Measurements from ENCODE around the gene LENG1.

LENG1 gene

DNA sequence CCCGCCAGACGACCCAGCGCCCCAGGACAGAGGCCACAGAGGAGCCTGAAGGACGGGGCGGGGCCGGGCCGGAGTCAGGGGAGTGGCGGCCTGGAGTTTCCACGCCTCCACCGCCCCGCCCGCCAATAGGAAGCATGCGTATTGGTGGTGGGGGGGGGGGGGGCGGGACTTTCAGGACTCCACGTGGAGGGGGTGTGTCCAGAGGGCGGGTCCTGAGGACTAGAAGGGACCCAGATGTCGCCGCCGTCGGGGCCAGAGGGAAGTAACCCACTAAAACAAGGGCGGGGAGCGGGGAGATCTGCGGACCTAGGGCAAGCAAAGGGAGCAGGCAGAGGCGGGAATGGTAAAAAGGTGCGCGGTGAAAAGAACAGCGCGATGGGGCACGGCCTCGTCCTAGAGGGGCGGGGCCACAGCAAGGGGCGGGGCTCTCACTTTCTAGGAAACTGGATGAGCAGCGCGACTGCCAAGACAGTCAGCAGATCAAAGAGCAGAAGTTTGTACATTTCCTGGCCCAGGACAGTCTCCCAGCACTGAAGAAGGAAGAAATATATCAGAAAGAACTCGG is 2.8 kb upstream of the LENG1 start:
- DNase-seq, result peak; percentile 86

DNA sequence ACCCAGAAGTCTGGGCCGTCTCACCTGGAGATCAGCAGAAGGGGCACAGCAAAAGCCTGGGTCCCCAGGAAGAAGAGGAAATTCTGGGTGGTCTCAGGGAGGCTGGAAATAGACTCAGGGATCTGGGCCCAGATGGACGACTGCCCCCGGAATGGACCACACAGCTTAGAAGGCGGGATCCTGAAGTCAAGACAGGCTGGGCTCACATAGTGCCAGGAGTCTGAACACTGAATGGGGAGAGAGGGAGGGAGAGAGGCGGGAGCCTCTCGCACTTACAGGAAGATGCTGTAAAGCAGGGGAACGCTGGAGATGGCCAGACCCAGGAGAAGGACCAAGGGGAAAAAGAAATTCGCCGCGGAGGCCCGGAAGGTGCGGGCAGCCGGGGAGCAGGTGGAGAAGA is 1.3 kb upstream of the LENG1 start:
- DNase-seq, result no peak

DNA sequence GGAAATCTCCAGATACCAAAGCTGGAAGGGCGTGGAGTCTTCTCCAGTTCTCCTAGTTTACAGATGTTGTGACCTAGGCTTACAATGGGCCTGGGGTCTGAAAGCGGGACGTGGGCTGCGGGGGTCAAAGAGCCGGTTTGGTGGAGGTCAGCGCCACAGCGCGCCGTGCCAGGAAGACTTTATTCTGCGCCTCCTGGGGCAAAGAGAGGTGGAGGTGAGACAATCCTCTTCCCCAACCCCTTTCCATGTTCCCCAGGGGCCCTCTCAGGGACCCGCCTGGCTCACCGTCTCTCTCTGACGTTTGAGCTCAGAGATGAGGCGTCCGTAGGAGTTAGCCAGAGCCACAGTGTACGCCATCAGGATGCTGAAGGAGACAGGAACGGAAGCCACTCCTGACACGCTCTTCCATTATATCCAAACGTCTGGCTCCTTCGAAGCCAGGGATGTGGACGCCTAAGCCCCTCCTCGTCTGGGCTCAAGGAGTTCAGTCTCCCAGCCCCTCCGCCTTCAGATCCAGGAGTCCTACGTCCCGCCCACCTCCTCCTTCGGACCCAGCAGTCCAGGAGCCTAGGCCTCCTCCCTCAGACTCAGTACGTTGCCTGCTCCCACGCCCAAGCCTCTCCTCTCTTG is 776 bp upstream of the LENG1 start:
- no peak for DNase-seq

DNA sequence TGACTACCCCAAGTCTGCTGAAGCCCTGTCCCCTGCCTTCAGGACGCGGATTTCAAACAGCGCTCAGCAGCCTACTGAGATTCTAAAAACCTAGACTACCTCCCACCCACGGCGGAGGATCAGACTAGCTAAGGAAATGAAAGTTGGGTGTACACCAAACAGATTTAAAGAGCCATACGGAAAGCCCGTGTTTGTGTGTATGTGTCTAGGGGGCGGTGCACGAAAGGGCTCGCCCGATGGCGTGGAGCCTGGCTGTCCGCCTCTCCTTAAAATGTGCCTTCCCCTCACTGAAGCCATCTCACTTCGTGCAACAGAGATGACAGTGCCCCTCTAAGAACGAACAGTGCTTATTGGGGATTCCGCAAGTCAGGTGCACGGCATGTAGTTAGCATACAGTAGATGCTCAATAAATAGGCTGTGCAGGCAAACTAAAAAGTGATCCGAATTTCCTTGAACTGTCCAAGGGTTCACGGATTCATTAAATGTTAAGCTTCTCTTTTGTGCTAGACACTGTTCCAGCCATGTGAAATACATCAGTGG is 639 bp downstream of the LENG1 start:
- DNase-seq, result peak; percentile 66

DNA sequence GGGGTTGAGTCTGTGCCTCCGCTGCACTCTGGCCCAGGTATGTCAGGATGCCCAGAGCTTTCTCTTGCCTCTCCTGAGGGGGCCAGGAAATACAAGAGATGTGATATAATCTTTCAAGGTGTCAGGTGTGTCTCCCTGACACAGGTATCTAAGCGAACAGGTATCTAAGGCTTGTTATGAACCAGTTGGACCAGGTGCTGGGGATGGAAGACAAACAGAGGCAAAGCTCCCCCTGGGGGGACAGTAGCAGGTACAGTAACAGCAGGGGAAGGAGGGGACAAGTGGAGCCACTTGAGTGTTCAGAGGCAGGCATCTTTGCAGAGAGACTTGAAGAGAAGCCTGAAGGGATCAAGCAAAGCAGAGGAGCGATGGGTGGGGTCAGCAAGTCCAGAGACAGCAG is 2.6 kb downstream of the LENG1 start:
- no peak for DNase-seq

DNA sequence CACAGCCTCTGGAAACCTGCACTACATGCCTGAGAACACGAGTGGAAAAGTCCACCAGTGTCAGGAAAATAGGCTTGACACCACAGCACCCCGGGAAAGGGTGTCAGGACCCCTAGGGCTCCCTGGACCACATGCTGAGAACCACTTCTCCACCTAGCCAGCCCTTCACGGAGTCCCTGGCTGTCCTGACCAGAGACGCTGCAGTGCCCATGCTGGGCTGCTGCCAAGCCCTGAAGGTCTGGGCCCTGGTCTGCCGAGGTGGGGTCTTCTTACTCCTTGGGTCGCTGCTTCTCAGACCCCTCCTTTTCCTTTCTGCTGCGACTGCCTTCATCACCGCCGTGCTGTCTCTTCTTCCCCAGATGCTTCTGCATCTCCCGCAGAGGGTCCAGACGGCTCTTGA is 3.0 kb downstream of the LENG1 start:
- DNase-seq, result no peak

DNA sequence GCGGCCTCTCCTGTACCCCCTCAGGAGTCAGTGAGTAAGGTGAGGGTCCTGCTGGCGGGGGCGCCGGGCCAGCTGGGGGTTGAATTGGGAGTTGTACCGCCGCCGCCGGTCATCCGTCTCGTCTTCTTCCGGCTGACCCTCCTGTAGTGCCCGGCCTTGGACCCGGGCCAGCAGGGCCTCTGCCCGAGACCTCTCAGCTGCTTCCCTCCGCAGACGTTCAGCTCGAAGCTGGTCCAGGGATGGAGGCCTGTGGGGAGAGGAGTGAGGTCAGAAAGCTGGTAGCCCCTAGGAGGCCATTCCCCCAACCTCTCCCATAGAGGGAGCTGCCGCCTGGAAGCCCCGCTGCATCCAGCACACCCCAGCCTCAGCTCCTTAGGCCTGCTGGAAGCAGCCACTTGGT is 3.8 kb downstream of the LENG1 start:
- DNase-seq, result no peak

DNA sequence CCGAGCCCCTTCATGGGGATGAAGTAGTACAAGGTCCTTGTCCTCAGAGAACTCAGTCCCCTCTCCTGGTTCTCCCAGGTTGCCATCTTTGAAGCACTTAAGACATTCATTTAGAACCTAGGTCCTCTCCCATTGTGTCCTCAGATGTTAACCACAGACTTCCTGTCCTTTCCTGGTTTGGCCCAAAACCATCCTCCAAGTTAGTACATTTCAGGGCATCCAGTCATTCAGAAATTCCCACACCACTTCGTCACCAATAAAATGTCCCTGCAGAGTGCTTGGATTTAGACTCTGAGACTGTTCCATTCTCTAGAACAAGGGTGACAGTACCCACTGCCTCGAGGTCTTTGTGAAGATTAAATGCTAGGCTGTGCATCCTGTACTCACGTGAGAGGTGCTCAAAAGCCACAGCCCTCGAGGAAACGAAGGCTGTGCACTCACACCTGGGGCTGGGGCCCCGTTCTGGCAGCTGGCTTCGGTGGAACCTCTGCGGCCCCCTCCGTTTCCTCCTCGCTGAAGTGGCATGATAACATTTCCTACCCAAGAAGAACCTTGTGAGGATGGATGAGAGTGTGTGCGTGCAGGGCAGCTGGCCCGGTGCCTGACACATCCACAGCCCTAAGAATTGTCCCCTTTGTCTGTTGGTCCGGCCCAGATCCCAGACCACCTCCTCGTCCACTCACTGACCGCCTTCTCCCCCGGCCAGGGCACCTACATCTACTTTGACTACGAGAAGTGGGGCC is 4.7 kb downstream of the LENG1 start:
- DNase-seq, result no peak

DNA sequence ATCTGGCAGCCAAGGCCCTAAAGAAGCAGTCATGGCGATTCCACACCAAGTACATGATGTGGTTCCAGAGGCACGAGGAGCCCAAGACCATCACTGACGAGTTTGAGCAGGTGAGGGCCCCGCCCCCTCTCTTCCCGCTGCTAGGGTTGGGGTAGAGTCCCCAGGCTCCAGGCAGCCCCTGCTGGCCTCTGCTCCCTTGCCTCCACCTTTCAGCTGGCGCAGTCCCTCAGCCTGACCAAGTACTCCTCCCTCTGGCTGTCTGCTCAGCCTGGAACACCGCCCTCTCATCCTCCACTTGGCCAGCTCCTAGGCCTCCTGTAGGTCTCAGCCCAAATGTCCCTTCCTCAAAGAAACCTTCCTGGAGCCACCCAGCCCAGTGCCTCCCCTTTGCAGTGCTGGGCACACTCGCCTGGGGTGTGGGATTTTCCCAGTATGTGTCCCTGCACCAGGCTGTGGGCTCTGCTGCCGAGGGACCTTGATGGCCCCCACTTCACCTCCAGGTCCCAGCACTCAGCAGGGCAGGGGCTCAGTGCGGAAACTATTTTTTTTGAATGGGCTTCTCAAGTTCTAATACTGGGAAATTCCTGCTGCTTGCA is 5.7 kb downstream of the LENG1 start:
- DNase-seq, result no peak

DNA sequence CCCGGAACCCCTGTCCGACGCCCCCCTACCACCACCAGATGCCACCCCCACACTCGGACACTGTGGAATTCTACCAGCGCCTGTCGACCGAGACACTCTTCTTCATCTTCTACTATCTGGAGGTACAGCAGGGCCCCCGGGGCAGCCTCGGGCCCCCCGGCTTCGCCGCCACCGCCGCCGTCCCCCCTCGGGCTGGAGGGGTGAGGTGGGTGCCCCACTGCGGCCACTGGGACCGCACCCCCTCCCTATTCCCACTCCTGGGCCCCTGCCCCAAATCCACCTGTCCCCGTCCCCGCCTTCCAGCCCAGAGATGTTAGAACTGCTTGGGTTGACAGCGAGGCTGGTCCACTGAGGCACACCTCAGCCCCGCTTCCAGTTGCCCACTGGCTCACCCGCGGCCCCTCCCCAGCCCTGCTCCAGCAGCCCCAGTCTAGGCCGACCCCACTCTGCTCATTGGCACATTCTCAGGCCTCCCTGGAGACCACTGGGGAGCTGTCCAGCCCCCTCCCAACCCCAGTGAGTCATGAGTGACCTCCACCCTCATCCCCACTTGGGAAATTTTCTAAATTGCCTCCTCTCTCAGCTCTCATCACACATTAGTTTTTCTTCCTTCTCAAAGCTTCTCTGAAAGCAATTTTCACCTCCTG is 6.5 kb downstream of the LENG1 start:
- DNase-seq, result no peak

DNA sequence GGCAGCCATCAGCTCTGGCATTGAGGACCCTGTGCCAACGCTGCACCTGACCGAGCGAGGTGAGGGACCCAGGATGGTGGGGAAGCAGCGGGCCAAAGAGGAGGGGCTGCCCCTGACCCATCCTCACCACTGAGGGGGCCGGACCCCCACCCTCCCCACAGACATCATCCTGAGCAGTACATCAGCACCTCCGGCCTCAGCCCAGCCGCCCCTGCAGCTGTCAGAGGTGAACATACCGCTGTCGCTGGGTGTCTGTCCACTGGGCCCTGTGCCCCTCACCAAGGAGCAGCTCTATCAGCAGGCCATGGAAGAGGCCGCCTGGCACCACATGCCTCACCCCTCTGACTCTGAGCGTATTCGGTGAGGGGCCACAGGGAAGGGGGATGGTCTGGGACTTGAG is 7.3 kb downstream of the LENG1 start:
- DNase-seq, result no peak

DNA sequence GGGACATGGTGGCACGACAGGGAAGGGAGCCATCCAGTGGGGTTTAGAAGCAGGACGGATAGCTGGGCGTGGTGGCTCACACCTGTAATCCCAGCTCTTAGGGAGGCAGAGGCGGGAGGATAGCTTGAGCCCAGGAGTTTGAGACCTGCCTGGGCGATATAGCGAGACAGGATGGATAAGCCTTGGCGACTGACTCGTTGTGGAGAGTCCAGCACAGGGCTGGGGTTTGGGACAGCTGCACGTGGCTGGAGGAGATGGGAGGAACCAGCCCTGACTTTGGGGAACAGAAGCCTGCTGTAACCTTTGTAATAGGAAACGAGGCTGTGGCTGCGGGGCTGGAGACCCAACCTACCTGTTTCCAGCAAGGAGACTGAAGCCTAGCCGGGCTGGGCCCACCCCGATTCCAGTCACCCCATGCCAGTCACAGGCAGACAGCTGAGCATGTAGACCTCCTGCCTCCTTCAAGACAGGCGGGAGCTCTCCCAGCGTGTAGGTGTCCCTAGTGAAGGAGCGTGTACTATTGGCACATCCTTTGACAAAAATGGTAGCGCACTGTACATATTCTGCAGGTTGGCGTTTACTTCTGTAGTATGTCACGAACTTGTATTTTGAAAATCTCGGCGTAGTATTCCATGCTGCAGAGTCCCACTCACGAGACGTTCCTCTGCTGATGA is 8.0 kb downstream of the LENG1 start:
- DNase-seq, result no peak

DNA sequence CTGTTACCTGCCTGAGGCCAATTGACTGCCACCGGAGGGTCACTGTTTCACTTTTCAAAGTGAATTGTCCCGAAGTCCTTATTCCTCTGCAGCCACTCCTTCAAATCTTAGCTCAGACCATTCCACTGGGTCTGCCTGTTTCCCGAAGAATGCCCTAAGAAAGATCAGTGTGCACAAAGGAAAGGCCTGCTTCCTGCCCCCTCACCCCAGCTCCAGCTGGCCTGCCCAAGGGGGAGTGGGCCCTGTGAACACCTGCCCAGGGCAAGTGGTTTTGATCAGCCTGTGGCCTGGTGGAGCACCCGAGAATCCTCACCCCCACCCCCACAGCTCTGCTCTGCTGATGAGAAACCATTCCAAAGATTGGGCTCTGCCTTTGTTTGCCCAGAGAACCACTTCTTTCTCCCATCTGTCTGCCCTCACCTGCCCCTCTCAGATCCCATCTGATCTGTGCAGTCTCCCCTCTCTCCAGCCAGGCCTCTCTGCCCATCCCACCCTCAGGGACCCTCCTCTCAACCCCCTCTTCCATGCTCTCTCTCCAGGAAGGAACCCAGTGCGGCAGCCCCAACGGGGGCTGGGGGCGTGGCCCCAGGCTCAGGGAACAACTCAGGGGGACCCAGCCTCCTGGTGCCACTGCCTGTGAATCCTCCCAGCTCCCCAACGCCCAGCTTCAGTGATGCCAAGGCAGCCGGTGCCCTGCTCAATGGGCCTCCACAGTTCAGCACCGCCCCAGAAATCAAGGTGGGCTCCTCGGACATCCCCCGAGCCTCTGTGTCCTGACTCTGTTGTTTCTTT is 10.3 kb downstream of the LENG1 start:
- no peak for DNase-seq

DNA sequence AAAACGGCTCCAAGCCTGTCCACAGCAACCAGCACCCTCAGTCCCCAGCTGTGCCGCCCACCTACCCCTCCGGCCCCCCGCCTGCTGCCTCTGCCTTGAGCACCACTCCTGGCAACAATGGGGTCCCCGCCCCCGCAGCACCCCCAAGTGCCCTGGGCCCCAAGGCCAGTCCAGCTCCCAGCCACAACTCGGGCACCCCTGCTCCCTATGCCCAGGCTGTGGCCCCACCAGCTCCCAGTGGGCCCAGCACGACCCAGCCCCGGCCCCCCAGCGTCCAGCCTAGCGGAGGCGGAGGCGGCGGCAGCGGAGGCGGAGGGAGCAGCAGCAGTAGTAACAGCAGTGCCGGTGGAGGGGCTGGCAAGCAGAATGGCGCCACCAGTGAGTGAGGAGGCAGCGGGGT is 11.4 kb downstream of the LENG1 start:
- no peak for DNase-seq

DNA sequence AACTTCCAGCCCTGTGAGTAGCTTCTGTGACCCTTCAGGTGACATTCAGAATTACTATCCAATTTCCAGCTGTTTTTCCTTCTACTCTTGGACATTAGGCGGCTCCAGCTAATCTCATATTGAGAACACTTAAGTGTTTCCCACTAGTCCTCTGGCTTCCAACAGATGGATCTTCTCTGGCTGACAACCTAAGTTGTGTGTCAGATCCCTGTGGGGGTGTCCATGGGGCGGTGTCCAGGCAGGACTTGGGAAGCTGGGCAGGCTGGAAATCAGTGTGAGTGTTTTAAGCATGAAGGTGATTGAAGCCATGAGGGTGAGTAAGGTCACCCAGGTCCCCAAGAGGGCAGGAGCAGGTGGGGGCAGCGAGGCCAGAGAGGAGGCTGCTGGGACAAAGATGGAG is 11.8 kb downstream of the LENG1 start:
- DNase-seq, result no peak

DNA sequence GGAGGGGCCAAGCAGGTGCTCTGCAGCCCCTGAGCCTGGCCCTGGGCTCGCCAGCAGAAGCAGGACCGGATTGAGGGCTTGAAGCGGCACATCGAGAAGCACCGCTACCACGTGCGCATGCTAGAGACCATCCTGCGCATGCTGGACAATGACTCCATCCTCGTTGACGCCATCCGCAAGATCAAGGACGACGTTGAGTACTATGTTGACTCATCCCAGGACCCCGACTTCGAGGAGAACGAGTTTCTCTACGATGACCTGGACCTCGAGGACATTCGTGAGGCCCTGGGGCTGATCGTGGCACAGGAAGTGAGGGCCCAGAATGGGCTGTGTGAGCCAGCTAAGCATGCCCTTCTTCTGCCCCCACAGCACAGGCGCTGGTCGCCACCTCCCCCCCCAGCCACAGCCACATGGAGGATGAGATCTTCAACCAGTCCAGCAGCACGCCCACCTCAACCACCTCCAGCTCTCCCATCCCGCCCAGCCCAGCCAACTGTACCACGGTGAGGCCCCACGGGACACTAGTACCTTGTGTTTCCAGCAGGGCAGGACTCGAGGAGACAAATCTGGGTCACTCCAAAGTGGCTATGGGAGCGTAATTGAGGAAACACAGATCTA is 13.9 kb downstream of the LENG1 start:
- DNase-seq, result no peak

DNA sequence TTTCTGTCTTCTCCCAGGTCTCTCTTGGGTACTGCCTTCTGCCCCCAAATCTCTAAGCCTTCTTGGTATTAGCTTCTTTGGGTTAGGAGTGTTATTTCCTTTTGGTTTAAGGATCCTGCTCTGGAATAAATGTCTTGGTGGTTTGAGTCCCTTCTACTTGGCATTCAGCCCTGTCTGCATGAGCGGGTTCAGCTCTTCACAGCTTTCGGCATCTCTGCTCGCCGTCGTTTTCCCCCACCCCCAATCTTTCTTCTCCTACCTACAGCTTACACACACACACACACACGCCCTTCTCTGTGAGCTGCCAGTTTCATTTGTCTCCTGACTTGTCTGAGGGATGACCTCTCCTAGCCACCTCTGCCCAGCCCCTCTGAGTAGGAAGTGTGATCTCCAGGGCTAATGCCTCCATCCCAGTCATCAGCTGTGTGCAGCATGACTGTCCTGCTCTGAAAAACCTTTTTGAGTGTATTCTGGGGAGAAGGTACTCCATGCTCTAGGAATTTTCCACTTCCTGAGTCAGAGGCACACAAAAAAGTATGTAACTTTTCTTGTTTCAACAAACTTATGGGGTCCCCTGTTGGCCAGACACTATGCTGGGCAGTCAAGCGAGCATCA is 17.2 kb downstream of the LENG1 start:
- no peak for DNase-seq

DNA sequence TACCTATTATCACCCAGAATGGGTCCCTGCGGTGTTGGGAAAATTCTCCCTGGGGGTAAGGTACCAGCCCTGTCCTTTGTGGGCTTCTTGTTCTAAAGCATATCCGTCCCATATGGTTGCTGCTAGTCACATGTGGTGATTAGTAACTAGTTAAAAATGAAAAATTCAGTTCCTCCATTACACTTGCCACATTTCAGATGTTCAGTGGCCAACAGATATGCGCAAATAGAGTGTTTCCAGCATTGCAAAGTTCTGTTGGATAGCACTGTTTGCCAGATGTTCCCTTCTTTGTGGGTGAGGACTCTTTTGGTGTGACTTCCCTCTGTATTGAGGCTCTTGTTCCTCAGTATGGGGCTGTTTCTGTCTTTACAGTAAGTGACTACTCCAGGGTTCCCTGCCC is 18.2 kb downstream of the LENG1 start:
- no peak for DNase-seq

DNA sequence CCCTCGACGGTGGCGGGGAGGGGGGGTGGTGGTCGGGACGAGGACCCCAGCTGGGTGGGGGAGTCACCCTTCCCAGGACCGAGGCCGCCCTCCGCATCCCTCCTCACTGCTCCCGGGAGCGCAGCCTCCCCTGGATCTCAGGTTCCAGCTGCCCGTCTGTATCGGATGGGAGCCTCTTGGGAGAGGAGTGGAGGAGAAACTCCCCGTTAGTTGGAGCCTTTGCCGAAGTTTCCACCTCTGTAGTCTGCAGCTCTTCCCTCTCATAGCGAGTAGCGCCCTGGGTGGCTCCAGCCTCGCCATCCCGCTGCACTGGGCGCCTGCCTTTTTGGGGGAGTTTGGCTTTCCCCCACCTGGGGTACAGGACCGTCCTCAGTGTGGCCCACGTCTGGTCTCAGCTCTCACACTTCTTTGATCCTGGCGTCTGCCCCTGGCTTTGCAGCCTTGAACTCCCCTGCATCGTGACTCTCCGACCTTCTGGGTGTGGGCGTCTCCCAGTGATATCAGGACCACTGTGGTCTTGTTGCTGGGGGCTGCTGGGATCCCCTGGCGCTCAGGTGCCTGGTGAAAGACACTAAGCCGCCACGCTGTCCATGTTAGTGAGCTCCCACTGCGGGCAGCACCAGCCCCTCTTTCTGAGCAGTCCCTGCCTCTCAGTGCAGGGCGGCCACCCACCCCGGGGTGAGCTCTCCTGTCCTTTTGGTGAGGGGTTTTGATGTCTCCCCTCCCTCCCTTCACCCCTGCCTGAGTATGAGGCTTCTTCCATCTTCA is 20.8 kb downstream of the LENG1 start:
- DNase-seq, result peak; percentile 72
